ENCODE measurements around the gene FXN. TPM values are rescaled to one million over a fixed set of nuclear protein-coding genes. Genes with fewer than 3 reads are reported as not detected.

Gene FXN
- total RNA-seq: 0.69 and 0.79 TPM in 2 replicates

GRCh38 chr9:69035438-69036308, at the start of gene FXN:
FXN (plus strand) TSS chr9:69035752; CDS start chr9:69035783, 31 bp downstream.

GRCh38 chr9:69014013-69014412, 21.5 kb upstream of the FXN start, which contains the start of gene PRKACG:
PRKACG (minus strand) TSS chr9:69014113; CDS start chr9:69014092, 21 bp downstream.

Other genes with a start within 250 kb of the FXN start
- gene PRKACG, start 21.6 kb upstream of the FXN start, total RNA-seq: not detected in 2 replicates
- gene TJP2, start 138.5 kb downstream of the FXN start, total RNA-seq: 21.6 and 38.0 TPM in 2 replicates